Stimulated activated naive CD8-positive, alpha-beta T cell treated with anti-CD3 and anti-CD28 coated beads, Interleukin-15, amount 100 ng/mL, for 72 hours (primary cell): ENCODE data around the gene SARNP.

Experiments used
- ATAC-seq: fragments of 150-1000 bp; cut with Tn5 transposase; 2 replicates; pipeline ENCODE4 v1.10.0; 2021; ENCODE audit warnings: mild to moderate bottlenecking, moderate library complexity
- DNase-seq, 2 donors: peaks; one replicate each; pipeline ENCODE4 v3.0.0; 2021 to 2022
- H3K27ac Mint-ChIP-seq, 2 donors: one replicate each; pipeline ENCODE4 v1.8.0; 2022; ENCODE audit warnings: mild to moderate bottlenecking in 2 of 2, mixed read lengths in 2 of 2, moderate library complexity in 2 of 2
- H3K27me3 Mint-ChIP-seq: one replicate; pipeline ENCODE4 v1.8.0; 2022; ENCODE audit warnings: mixed read lengths
- H3K4me1 Mint-ChIP-seq: one replicate; pipeline ENCODE4 v1.8.0; 2022; ENCODE audit warnings: mild to moderate bottlenecking, mixed read lengths
- H3K4me3 Mint-ChIP-seq, 2 donors: one replicate each; pipeline ENCODE4 v1.8.0; 2022; ENCODE audit warnings: mild to moderate bottlenecking in 2 of 2, mixed read lengths in 2 of 2, moderate library complexity in 1 of 2
- H3K9me3 Mint-ChIP-seq, 2 donors: one replicate each; pipeline ENCODE4 v1.8.0; 2022; ENCODE audit warnings: mixed read lengths in 2 of 2

The SARNP gene

GRCh38 chr12:55719371-55719770 is 98.2 kb downstream of the SARNP start:
- H3K9me3 Mint-ChIP-seq, result no peaks in the 10 kb centered on the region
- H3K4me3 Mint-ChIP-seq, result no peak overlapping the region
- H3K4me1 Mint-ChIP-seq, result peaks cover 38% of the 10 kb centered on the region
- no peaks in the 10 kb centered on the region for H3K27me3 Mint-ChIP-seq
- ATAC-seq (no peak), DNase-seq (no peak)
- no peak overlapping the region for H3K27ac Mint-ChIP-seq

GRCh38 chr12:55718624-55719275 is 98.8 kb downstream of the SARNP start:
- H3K4me1 Mint-ChIP-seq, result peaks cover 36% of the 10 kb centered on the region

GRCh38 chr12:55718015-55718414 is 99.5 kb downstream of the SARNP start:
- ATAC-seq (no peak), DNase-seq (no peak)
- no peak overlapping the region for H3K27ac Mint-ChIP-seq
- peak overlapping the region in 1 of 2 donors; percentile 97 for H3K4me3 Mint-ChIP-seq
- H3K27me3 Mint-ChIP-seq, result no peaks in the 10 kb centered on the region
- peaks cover 36% of the 10 kb centered on the region for H3K4me1 Mint-ChIP-seq
- H3K9me3 Mint-ChIP-seq, result no peaks in the 10 kb centered on the region

More at GRCh38 chr12:55718624-55719275, 98.8 kb downstream of the SARNP start:
- Mint-ChIP-seq H3K4me3 (no peak overlapping the region), H3K9me3 (no peaks in the 10 kb centered on the region), H3K27ac (no peak overlapping the region), H3K27me3 (no peaks in the 10 kb centered on the region)
- ATAC-seq (no peak), DNase-seq (no peak)

GRCh38 chr12:55717011-55718007 is 100.2 kb downstream of the SARNP start:
- Mint-ChIP-seq H3K4me1 (peaks cover 36% of the 10 kb centered on the region), H3K4me3 (peak overlapping the region; percentile 95 to 97), H3K9me3 (no peaks in the 10 kb centered on the region), H3K27ac (peak overlapping the region in 1 of 2 donors; percentile 92), H3K27me3 (no peaks in the 10 kb centered on the region)
- DNase-seq (no peak), ATAC-seq (peak; percentile 45)

- Mint-ChIP-seq H3K4me3 (peak overlapping the region; percentile 95 to 97), H3K27ac (peak overlapping the region; percentile 92 to 100), H3K27me3 (no peaks in the 10 kb centered on the region), H3K9me3 (no peaks in the 10 kb centered on the region), H3K4me1 (peaks cover 36% of the 10 kb centered on the region)
- DNase-seq (no peak), ATAC-seq (no peak)
Observed at GRCh38 chr12:55716582-55716957, 101.0 kb downstream of the SARNP start.

GRCh38 chr12:55715833-55716581 is 101.5 kb downstream of the SARNP start, which contains the start of gene BLOC1S1:
BLOC1S1 (plus strand) TSS chr12:55716046; CDS start chr12:55716052, 6 bp downstream.
- H3K4me1 Mint-ChIP-seq, result peaks cover 36% of the 10 kb centered on the region
- ATAC-seq (peak; percentile 93), DNase-seq (peak; percentile 94 to 95)
- peak within 1 kb of the TSS; percentile 95 to 97 for H3K4me3 Mint-ChIP-seq
- H3K9me3 Mint-ChIP-seq, result no peaks in the 10 kb centered on the region
- no peaks in the 10 kb centered on the region for H3K27me3 Mint-ChIP-seq
- H3K27ac Mint-ChIP-seq, result peak within 1 kb of the TSS; percentile 92 to 100

GRCh38 chr12:55715169-55715764 is 102.3 kb downstream of the SARNP start:
- DNase-seq, result no peak
- no peak for ATAC-seq
- Mint-ChIP-seq H3K4me1 (peaks cover 36% of the 10 kb centered on the region), H3K27me3 (no peaks in the 10 kb centered on the region), H3K4me3 (peak overlapping the region; percentile 95 to 97), H3K27ac (peak overlapping the region; percentile 92 to 100), H3K9me3 (no peaks in the 10 kb centered on the region)

- no peak for DNase-seq
- no peak overlapping the region for H3K27ac Mint-ChIP-seq
- peaks cover 15% of the 10 kb centered on the region for H3K27me3 Mint-ChIP-seq
Observed at GRCh38 chr12:55713721-55714120, 103.8 kb downstream of the SARNP start.

GRCh38 chr12:55712700-55713415 is 104.7 kb downstream of the SARNP start:
- H3K27ac Mint-ChIP-seq, result no peak overlapping the region

More at GRCh38 chr12:55713721-55714120, 103.8 kb downstream of the SARNP start:
- no peak for ATAC-seq
- Mint-ChIP-seq H3K9me3 (no peaks in the 10 kb centered on the region), H3K4me3 (no peak overlapping the region), H3K4me1 (peaks cover 34% of the 10 kb centered on the region)

GRCh38 chr12:55711786-55712553 is 105.6 kb downstream of the SARNP start:
- H3K27ac Mint-ChIP-seq, result no peak overlapping the region
- H3K4me1 Mint-ChIP-seq, result peaks cover 29% of the 10 kb centered on the region
- no peaks in the 10 kb centered on the region for H3K9me3 Mint-ChIP-seq
- no peak overlapping the region for H3K4me3 Mint-ChIP-seq
- no peak for ATAC-seq
- no peak for DNase-seq
- H3K27me3 Mint-ChIP-seq, result peaks cover 29% of the 10 kb centered on the region

More at GRCh38 chr12:55712700-55713415, 104.7 kb downstream of the SARNP start:
- no peak for DNase-seq
- no peak overlapping the region for H3K4me3 Mint-ChIP-seq
- peaks cover 33% of the 10 kb centered on the region for H3K4me1 Mint-ChIP-seq
- no peaks in the 10 kb centered on the region for H3K9me3 Mint-ChIP-seq
- H3K27me3 Mint-ChIP-seq, result peaks cover 23% of the 10 kb centered on the region
- ATAC-seq, result no peak

- H3K27ac Mint-ChIP-seq, result peak overlapping the region in 1 of 2 donors; percentile 19
- H3K27me3 Mint-ChIP-seq, result peaks cover 35% of the 10 kb centered on the region
- H3K9me3 Mint-ChIP-seq, result no peaks in the 10 kb centered on the region
- DNase-seq (no peak), ATAC-seq (no peak)
- H3K4me1 Mint-ChIP-seq, result peaks cover 19% of the 10 kb centered on the region
- peak overlapping the region; percentile 78 to 81 for H3K4me3 Mint-ChIP-seq
Observed at GRCh38 chr12:55708695-55709233, 108.8 kb downstream of the SARNP start.

- DNase-seq, result no peak
- H3K27ac Mint-ChIP-seq, result peak within 1 kb of the TSS in 1 of 2 donors; percentile 19
- H3K4me1 Mint-ChIP-seq, result peaks cover 19% of the 10 kb centered on the region
- H3K27me3 Mint-ChIP-seq, result peaks cover 35% of the 10 kb centered on the region
- H3K9me3 Mint-ChIP-seq, result no peaks in the 10 kb centered on the region
- ATAC-seq, result peak; percentile 74
- H3K4me3 Mint-ChIP-seq, result peak within 1 kb of the TSS; percentile 78 to 81
Observed at GRCh38 chr12:55707841-55708694, 109.5 kb downstream of the SARNP start, which contains the start of gene ITGA7. ITGA7 (minus strand) TSS chr12:55707904; CDS start chr12:55707682, 222 bp downstream.
